HEK293T (cell line): ENCODE data around the gene SLX4IP.

Experiments
- CTCF ChIA-PET: fragments of 350-600 bp; formaldehyde crosslinking; extraction: SDS; loops from one replicate; lab custom pipeline; 2021; ENCODE audit warnings: antibody characterized with exemption, inconsistent platforms; lab: Yijun Ruan, JAX
- POLR2A ChIA-PET: fragments of 350-600 bp; formaldehyde crosslinking; extraction: SDS; loops from one replicate; lab custom pipeline; 2020; ENCODE audit warnings: antibody characterized with exemption, inconsistent platforms; lab: Yijun Ruan, JAX
- DNase-seq: peaks from one replicate; pipeline ENCODE4 v3.0.0; 2012; ENCODE audit warnings: mixed read lengths; ENCODE audit errors: extremely low spot score
- ARNT ChIP-seq: fragments of 450-650 bp; IDR thresholded peaks from 2 replicates; pipeline ENCODE4 v1.6.1; 2017; ENCODE audit warnings: mild to moderate bottlenecking
- BHLHE40 ChIP-seq: fragments of 450-650 bp; IDR thresholded peaks from 2 replicates; pipeline ENCODE4 v1.6.1; 2016; ENCODE audit warnings: mild to moderate bottlenecking, moderate library complexity, borderline replicate concordance
- CTBP1 ChIP-seq: fragments of 450-650 bp; IDR thresholded peaks from 2 replicates; pipeline ENCODE4 v1.6.1; 2016; ENCODE audit warnings: borderline replicate concordance
- ELF4 ChIP-seq: fragments of 450-650 bp; IDR thresholded peaks from 2 replicates; pipeline ENCODE4 v1.6.1; 2017; ENCODE audit warnings: antibody characterized with exemption
- FOXA1 ChIP-seq: fragments of 450-650 bp; IDR thresholded peaks from 2 replicates; pipeline ENCODE4 v1.6.1; 2016; ENCODE audit warnings: mild to moderate bottlenecking
- FOXK2 ChIP-seq: fragments of 450-650 bp; IDR thresholded peaks from 2 replicates; pipeline ENCODE4 v1.6.1; 2016; ENCODE audit warnings: mild to moderate bottlenecking
- FOXM1 ChIP-seq: fragments of 450-650 bp; IDR thresholded peaks from 2 replicates; pipeline ENCODE4 v1.6.1; 2017; ENCODE audit warnings: mild to moderate bottlenecking, borderline replicate concordance
- HDGF ChIP-seq: fragments of 450-650 bp; IDR thresholded peaks from 2 replicates; pipeline ENCODE4 v1.6.1; 2017; ENCODE audit warnings: antibody characterized with exemption, borderline replicate concordance
- L3MBTL2 ChIP-seq: fragments of 450-650 bp; conservative IDR thresholded peaks from 2 replicates; pipeline ENCODE4 v1.6.1; 2016; ENCODE audit warnings: mild to moderate bottlenecking
- LEF1 ChIP-seq: fragments of 450-650 bp; IDR thresholded peaks from 2 replicates; pipeline ENCODE4 v1.6.1; 2017; ENCODE audit warnings: mild to moderate bottlenecking, borderline replicate concordance
- NFRKB ChIP-seq: fragments of 450-650 bp; IDR thresholded peaks from 2 replicates; pipeline ENCODE4 v1.6.1; 2016; ENCODE audit warnings: mild to moderate bottlenecking, moderate library complexity
- PKNOX1 ChIP-seq: fragments of 450-650 bp; IDR thresholded peaks from 2 replicates; pipeline ENCODE4 v1.6.1; 2016
- SP1 ChIP-seq: fragments of 450-650 bp; IDR thresholded peaks from 2 replicates; pipeline ENCODE4 v1.6.1; 2017
- SUZ12 ChIP-seq: fragments of 450-650 bp; IDR thresholded peaks from 2 replicates; pipeline ENCODE4 v1.6.1; 2016; ENCODE audit warnings: mild to moderate bottlenecking
- TARDBP ChIP-seq: fragments of 450-650 bp; IDR thresholded peaks from 2 replicates; pipeline ENCODE4 v1.6.1; 2016
- ZNF384 ChIP-seq: fragments of 450-650 bp; IDR thresholded peaks from 2 replicates; pipeline ENCODE4 v1.6.1; 2016

Gene SLX4IP

GRCh38 chr20:10602221-10602871 lies 167.2 kb downstream of the SLX4IP start:
- ChIA-PET POLR2A (no interaction called here), CTCF (no interaction called here)
- TF ChIP-seq SUZ12 (no peak), TARDBP (no peak), SP1 (no peak), NFRKB (no peak), ZNF384 (no peak), BHLHE40 (no peak), FOXM1 (no peak), FOXK2 (no peak), ARNT (no peak), CTBP1 (no peak), HDGF (no peak), L3MBTL2 (no peak), FOXA1 (no peak), LEF1 (no peak)
- no peak for DNase-seq

- DNase-seq = no peak
- CTCF ChIA-PET = no interaction called here
- POLR2A ChIA-PET = no interaction called here
- TF ChIP-seq ELF4 = no peak
- no peak for TF ChIP-seq TARDBP
- TF ChIP-seq CTBP1 = no peak
- TF ChIP-seq L3MBTL2 = no peak
- TF ChIP-seq FOXM1 = no peak
Measured at GRCh38 chr20:10603378-10603777, 168.3 kb downstream of the SLX4IP start.

- CTCF ChIA-PET = interaction anchor here (0.7 kb wide), 1 partner anchor 171 kb away, joined by 4 read pairs; no protein-coding TSS in a partner anchor
- POLR2A ChIA-PET = interaction anchor here (0.7 kb wide), 1 partner anchor 10 kb away, joined by 4 read pairs; no protein-coding TSS in a partner anchor
- no peak for DNase-seq
Measured at GRCh38 chr20:10603971-10604864, 169.1 kb downstream of the SLX4IP start.

GRCh38 chr20:10604865-10605440 lies 169.8 kb downstream of the SLX4IP start:
- TF ChIP-seq BHLHE40 (no peak), HDGF (no peak), LEF1 (no peak), FOXM1 (no peak), CTBP1 (no peak), SP1 (no peak), L3MBTL2 (no peak), ELF4 (no peak), FOXK2 (no peak), NFRKB (no peak), PKNOX1 (no peak), ZNF384 (no peak), FOXA1 (no peak), TARDBP (no peak), SUZ12 (no peak), ARNT (no peak)
- no peak for DNase-seq
- CTCF ChIA-PET = no interaction called here
- POLR2A ChIA-PET = no interaction called here

More at GRCh38 chr20:10603971-10604864, 169.1 kb downstream of the SLX4IP start:
- TF ChIP-seq ZNF384 (no peak), HDGF (no peak), NFRKB (no peak), LEF1 (no peak), FOXA1 (no peak), L3MBTL2 (no peak), FOXM1 (no peak), PKNOX1 (no peak), ELF4 (no peak), ARNT (no peak), CTBP1 (no peak), BHLHE40 (no peak), SP1 (no peak), TARDBP (no peak), SUZ12 (no peak), FOXK2 (no peak)

- TF ChIP-seq LEF1 = no peak
- TF ChIP-seq ELF4 = no peak
- no peak for TF ChIP-seq HDGF
- TF ChIP-seq CTBP1 = no peak
- TF ChIP-seq SP1 = no peak
- no peak for TF ChIP-seq BHLHE40
- no peak for TF ChIP-seq FOXK2
- TF ChIP-seq ARNT = no peak
- no peak for TF ChIP-seq L3MBTL2
- no peak for TF ChIP-seq FOXA1
- no peak for TF ChIP-seq NFRKB
- no peak for TF ChIP-seq ZNF384
- no peak for TF ChIP-seq PKNOX1
- no peak for TF ChIP-seq SUZ12
- no peak for TF ChIP-seq FOXM1
- TF ChIP-seq TARDBP = no peak
- DNase-seq = no peak
- ChIA-PET POLR2A (no interaction called here), CTCF (interaction anchor here (0.6 kb wide), 1 partner anchor 1148 kb away, joined by 3 read pairs; no protein-coding TSS in a partner anchor)
Measured at GRCh38 chr20:10605547-10606195, 170.6 kb downstream of the SLX4IP start.
